ENCODE measurements around the gene MS4A4A. TPM values are rescaled to one million over a fixed set of nuclear protein-coding genes. Genes with fewer than 3 reads are reported as not detected.

MS4A4A gene
- total RNA-seq (2022; extraction: Qiagen RNA extraction) = not detected in 5 replicates

GRCh38 chr11:60280412-60280811, at the start of gene MS4A4A:
Gene MS4A4A (plus strand): TSS chr11:60280666. CDS start chr11:60280676, 10 bp downstream.

GRCh38 chr11:60242740-60243239, 37.7 kb upstream of the MS4A4A start, which contains the start of gene MS4A4E:
Gene MS4A4E (minus strand): TSS chr11:60243137. CDS start chr11:60230055, 13,082 bp downstream.

GRCh38 chr11:60326955-60327354, 46.5 kb downstream of the MS4A4A start, which contains the start of gene MS4A6E:
Gene MS4A6E (plus strand): TSS chr11:60327255. CDS start chr11:60334896, 7,641 bp downstream.

Other genes starting within 250 kb of the MS4A4A start
- gene OOSP2, start 240.3 kb upstream of the MS4A4A start, total RNA-seq (2022; extraction: Qiagen RNA extraction) = not detected in 5 replicates
- gene MS4A3, start 224.0 kb upstream of the MS4A4A start, total RNA-seq (2022; extraction: Qiagen RNA extraction) = not detected in 5 replicates
- not detected in 5 replicates for gene MS4A2, start 192.0 kb upstream of the MS4A4A start, total RNA-seq (2022; extraction: Qiagen RNA extraction)
- gene MS4A6A, start 97.6 kb upstream of the MS4A4A start, total RNA-seq (2022; extraction: Qiagen RNA extraction) = not detected in 5 replicates
- not detected in 5 replicates for gene MS4A4E, start 37.5 kb upstream of the MS4A4A start, total RNA-seq (2022; extraction: Qiagen RNA extraction)
- not detected in 5 replicates for gene MS4A6E, start 46.6 kb downstream of the MS4A4A start, total RNA-seq (2022; extraction: Qiagen RNA extraction)
- not detected in 5 replicates for gene MS4A7, start 97.9 kb downstream of the MS4A4A start, total RNA-seq (2022; extraction: Qiagen RNA extraction)
- not detected in 5 replicates for gene MS4A14, start 115.8 kb downstream of the MS4A4A start, total RNA-seq (2022; extraction: Qiagen RNA extraction)
- gene MS4A5, start 148.9 kb downstream of the MS4A4A start, total RNA-seq (2022; extraction: Qiagen RNA extraction) = not detected in 5 replicates
- gene MS4A1, start 175.2 kb downstream of the MS4A4A start, total RNA-seq (2022; extraction: Qiagen RNA extraction) = not detected in 5 replicates
- not detected in 5 replicates for gene MS4A12, start 212.1 kb downstream of the MS4A4A start, total RNA-seq (2022; extraction: Qiagen RNA extraction)
- not detected in 5 replicates for gene MS4A13, start 234.7 kb downstream of the MS4A4A start, total RNA-seq (2022; extraction: Qiagen RNA extraction)